ENCODE results near the gene EFNA5.

The EFNA5 gene

DNA sequence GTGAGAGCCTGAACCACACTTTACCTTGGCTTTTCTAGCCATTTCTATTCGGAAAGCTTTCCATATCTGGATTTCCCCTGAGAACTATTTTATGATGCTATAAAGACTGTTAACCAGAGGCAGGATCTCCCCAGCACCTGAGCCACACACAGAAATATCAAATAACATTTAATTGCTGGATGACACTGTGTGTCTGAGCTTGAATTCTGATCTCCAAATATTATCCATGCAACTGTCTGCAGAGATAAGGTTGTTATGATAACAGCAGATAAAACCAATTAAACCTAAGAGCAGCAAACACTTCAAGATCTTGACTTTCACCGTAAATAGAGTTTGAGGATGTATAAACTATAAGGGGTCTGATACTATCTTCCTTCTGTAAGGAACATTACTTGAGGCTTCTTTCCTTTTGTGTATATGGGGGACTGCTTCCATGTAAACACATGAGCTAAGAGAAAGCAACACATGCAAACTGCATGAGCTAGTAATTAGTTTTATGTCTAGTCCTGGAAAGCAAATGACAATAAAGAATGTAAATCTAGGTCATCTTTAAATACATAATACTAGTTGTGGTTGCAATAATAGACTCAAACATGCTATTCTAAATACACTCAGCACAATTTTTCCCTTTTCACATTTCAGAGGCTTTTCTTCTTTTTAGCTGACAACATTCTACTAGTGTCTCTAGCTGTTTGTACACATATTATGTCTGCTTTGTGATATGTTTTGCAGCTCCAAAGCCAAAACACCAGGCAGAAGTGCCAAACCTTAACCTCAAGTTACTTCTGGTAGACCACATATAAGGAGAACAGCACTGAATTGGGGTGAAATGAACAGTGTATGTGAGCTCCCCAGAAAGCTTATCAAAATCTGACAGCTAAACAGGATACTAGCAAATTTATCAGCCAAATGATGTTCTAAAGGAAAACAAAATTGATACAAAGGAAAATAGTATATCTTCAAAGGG, 136.5 kb downstream of the EFNA5 start (continued):
- TF ChIP-seq, protein P1, sequence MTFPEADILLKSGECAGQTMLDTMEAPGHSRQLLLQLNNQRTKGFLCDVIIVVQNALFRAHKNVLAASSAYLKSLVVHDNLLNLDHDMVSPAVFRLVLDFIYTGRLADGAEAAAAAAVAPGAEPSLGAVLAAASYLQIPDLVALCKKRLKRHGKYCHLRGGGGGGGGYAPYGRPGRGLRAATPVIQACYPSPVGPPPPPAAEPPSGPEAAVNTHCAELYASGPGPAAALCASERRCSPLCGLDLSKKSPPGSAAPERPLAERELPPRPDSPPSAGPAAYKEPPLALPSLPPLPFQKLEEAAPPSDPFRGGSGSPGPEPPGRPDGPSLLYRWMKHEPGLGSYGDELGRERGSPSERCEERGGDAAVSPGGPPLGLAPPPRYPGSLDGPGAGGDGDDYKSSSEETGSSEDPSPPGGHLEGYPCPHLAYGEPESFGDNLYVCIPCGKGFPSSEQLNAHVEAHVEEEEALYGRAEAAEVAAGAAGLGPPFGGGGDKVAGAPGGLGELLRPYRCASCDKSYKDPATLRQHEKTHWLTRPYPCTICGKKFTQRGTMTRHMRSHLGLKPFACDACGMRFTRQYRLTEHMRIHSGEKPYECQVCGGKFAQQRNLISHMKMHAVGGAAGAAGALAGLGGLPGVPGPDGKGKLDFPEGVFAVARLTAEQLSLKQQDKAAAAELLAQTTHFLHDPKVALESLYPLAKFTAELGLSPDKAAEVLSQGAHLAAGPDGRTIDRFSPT (tag by site-specific recombination; IDR thresholded peaks at IDR 0.05): peak; percentile 96
- peak; percentile 45; the same call in 1 of the 2 replicates for TF ChIP-seq SCRT2 (tag by site-specific recombination; IDR thresholded peaks at IDR 0.05)
- TF ChIP-seq, protein P2, sequence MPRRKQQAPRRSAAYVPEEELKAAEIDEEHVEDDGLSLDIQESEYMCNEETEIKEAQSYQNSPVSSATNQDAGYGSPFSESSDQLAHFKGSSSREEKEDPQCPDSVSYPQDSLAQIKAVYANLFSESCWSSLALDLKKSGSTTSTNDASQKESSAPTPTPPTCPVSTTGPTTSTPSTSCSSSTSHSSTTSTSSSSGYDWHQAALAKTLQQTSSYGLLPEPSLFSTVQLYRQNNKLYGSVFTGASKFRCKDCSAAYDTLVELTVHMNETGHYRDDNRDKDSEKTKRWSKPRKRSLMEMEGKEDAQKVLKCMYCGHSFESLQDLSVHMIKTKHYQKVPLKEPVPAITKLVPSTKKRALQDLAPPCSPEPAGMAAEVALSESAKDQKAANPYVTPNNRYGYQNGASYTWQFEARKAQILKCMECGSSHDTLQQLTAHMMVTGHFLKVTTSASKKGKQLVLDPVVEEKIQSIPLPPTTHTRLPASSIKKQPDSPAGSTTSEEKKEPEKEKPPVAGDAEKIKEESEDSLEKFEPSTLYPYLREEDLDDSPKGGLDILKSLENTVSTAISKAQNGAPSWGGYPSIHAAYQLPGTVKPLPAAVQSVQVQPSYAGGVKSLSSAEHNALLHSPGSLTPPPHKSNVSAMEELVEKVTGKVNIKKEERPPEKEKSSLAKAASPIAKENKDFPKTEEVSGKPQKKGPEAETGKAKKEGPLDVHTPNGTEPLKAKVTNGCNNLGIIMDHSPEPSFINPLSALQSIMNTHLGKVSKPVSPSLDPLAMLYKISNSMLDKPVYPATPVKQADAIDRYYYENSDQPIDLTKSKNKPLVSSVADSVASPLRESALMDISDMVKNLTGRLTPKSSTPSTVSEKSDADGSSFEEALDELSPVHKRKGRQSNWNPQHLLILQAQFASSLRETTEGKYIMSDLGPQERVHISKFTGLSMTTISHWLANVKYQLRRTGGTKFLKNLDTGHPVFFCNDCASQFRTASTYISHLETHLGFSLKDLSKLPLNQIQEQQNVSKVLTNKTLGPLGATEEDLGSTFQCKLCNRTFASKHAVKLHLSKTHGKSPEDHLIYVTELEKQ (tag by site-specific recombination; IDR thresholded peaks at IDR 0.05; ENCODE audit: borderline replicate concordance): peak; percentile 82
- TF ChIP-seq KLF8 (tag by site-specific recombination; IDR thresholded peaks at IDR 0.05): peak; percentile 93
- no peak for TF ChIP-seq SP2 (tag by site-specific recombination; IDR thresholded peaks at IDR 0.05)
- TF ChIP-seq ZNF157 (tag by site-specific recombination; IDR thresholded peaks at IDR 0.05): no peak
- TF ChIP-seq ZNF341 (tag by site-specific recombination; IDR thresholded peaks at IDR 0.05; ENCODE audit: low read depth): peak; percentile 30; the same call in 1 of the 2 replicates
- peak; percentile 24; the same call in 1 of the 2 replicates for TF ChIP-seq ZNF426 (tag by site-specific recombination; IDR thresholded peaks at IDR 0.05)
- no peak for TF ChIP-seq ZBTB17 (tag by site-specific recombination; IDR thresholded peaks at IDR 0.05)
- TF ChIP-seq ZBTB21 (tag by site-specific recombination; IDR thresholded peaks at IDR 0.05): peak; percentile 53; the same call in 1 of the 2 replicates
- peak; percentile 52; the same call in 1 of the 2 replicates for TF ChIP-seq ZNF391 (tag by site-specific recombination; IDR thresholded peaks at IDR 0.05; ENCODE audit: borderline replicate concordance, low read depth)
- peak; percentile 93 for TF ChIP-seq ZSCAN30 (tag by site-specific recombination; IDR thresholded peaks at IDR 0.05)
- TF ChIP-seq BCL11B (tag by site-specific recombination; IDR thresholded peaks at IDR 0.05; ENCODE audit: low read depth): peak; percentile 85
- TF ChIP-seq SP7 (tag by site-specific recombination; IDR thresholded peaks at IDR 0.05): peak; percentile 96
- no peak for TF ChIP-seq ZNF623 (tag by site-specific recombination; IDR thresholded peaks at IDR 0.05)
- TF ChIP-seq GLIS1 (tag by site-specific recombination; IDR thresholded peaks at IDR 0.05): peak; percentile 68
- TF ChIP-seq, protein P3, sequence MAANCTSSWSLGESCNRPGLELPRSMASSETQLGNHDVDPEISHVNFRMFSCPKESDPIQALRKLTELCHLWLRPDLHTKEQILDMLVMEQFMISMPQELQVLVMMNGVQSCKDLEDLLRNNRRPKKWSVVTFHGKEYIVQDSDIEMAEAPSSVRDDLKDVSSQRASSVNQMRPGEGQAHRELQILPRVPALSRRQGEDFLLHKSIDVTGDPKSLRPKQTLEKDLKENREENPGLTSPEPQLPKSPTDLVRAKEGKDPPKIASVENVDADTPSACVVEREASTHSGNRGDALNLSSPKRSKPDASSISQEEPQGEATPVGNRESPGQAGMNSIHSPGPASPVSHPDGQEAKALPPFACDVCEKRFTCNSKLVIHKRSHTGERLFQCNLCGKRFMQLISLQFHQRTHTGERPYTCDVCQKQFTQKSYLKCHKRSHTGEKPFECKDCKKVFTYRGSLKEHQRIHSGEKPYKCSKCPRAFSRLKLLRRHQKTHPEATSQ (tag by site-specific recombination; IDR thresholded peaks at IDR 0.05): no peak
- TF ChIP-seq, protein P4, sequence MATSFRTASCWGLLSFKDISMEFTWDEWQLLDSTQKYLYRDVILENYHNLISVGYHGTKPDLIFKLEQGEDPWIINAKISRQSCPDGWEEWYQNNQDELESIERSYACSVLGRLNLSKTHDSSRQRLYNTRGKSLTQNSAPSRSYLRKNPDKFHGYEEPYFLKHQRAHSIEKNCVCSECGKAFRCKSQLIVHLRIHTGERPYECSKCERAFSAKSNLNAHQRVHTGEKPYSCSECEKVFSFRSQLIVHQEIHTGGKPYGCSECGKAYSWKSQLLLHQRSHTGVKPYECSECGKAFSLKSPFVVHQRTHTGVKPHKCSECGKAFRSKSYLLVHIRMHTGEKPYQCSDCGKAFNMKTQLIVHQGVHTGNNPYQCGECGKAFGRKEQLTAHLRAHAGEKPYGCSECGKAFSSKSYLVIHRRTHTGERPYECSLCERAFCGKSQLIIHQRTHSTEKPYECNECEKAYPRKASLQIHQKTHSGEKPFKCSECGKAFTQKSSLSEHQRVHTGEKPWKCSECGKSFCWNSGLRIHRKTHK (tag by site-specific recombination; IDR thresholded peaks at IDR 0.05): no peak
- no peak for TF ChIP-seq ZFP41 (tag by site-specific recombination; IDR thresholded peaks at IDR 0.05; ENCODE audit: borderline replicate concordance)
- no peak for TF ChIP-seq ZFP69B (tag by site-specific recombination; IDR thresholded peaks at IDR 0.05)
- peak; percentile 98 for TF ChIP-seq ZNF843 (tag by site-specific recombination; IDR thresholded peaks at IDR 0.05)
- no peak for TF ChIP-seq ZNF707 (tag by site-specific recombination; IDR thresholded peaks at IDR 0.05)
- TF ChIP-seq ZIC2 (tag by site-specific recombination; IDR thresholded peaks at IDR 0.05): peak; percentile 57
- TF ChIP-seq, protein P5, sequence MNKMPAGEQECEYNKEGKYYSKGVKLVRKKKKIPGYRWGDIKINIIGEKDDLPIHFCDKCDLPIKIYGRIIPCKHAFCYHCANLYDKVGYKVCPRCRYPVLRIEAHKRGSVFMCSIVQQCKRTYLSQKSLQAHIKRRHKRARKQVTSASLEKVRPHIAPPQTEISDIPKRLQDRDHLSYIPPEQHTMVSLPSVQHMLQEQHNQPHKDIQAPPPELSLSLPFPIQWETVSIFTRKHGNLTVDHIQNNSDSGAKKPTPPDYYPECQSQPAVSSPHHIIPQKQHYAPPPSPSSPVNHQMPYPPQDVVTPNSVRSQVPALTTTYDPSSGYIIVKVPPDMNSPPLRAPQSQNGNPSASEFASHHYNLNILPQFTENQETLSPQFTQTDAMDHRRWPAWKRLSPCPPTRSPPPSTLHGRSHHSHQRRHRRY (tag by site-specific recombination; IDR thresholded peaks at IDR 0.05): no peak
- TF ChIP-seq, protein P6, sequence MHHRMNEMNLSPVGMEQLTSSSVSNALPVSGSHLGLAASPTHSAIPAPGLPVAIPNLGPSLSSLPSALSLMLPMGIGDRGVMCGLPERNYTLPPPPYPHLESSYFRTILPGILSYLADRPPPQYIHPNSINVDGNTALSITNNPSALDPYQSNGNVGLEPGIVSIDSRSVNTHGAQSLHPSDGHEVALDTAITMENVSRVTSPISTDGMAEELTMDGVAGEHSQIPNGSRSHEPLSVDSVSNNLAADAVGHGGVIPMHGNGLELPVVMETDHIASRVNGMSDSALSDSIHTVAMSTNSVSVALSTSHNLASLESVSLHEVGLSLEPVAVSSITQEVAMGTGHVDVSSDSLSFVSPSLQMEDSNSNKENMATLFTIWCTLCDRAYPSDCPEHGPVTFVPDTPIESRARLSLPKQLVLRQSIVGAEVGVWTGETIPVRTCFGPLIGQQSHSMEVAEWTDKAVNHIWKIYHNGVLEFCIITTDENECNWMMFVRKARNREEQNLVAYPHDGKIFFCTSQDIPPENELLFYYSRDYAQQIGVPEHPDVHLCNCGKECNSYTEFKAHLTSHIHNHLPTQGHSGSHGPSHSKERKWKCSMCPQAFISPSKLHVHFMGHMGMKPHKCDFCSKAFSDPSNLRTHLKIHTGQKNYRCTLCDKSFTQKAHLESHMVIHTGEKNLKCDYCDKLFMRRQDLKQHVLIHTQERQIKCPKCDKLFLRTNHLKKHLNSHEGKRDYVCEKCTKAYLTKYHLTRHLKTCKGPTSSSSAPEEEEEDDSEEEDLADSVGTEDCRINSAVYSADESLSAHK (tag by site-specific recombination; IDR thresholded peaks at IDR 0.05): peak; percentile 94
- no peak for TF ChIP-seq ZNF549 (tag by site-specific recombination; IDR thresholded peaks at IDR 0.05)
- TF ChIP-seq GFI1B (tag by site-specific recombination; IDR thresholded peaks at IDR 0.05): peak; percentile 86

Measured in HEK293 (cell line).